ENCODE results near the gene ITGAD.

The ITGAD gene

GRCh38 chr16:31458844-31459686 lies 65.9 kb downstream of the ITGAD start, which contains the start of gene ARMC5:
Gene ARMC5 (plus strand): TSS chr16:31459501. CDS start chr16:31459525, 24 bp downstream.
- DNase-seq (ENCODE audit: low read depth in 2 of 2) = peak; percentile 88 to 96

DNA sequence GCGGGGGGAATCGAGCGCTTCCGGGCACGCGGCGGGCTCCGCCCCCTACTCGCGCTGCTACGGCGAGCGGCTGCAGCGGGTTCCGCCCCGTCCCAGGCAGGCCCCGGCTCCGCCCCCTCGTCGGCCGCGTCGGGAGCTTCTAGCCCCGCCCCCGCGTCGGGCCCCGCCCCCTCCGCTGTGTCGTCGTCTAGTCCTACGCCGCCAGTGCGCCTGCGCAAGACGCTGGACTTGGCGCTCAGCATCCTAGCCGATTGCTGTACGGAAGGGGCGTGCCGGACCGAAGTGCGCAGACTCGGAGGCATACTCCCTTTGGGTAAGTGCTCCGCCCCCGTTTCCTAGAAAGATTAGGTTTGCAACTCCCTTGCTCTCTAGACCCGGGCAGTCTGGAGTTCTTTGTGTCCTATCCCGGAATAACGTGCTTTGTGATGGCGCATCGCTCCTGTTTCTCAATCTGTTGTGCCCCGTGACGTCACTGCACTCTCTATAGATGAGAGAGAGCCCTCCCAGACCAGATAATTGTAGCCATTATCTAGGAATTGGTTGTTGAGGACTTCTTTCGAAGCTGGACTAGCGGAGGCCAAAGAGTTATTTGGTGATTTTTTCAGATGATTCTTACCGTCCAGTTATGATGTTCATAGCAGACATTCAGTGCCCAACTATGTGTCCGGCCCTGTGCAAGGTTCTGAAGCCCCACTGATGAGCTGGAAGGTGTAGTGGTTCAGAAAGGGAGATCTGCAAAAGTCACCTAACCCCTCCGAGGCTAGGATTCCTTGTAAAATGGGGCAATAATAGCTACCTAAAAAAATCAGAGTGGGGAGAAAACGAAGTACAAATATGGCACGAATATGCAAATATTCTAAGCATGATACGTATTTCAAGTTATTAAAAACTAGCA lies 66.8 kb downstream of the ITGAD start:
- peak; percentile 100 for DNase-seq (ENCODE audit: low read depth in 2 of 2)

- no peak for DNase-seq (ENCODE audit: low read depth in 2 of 2)
These were observed 67.5 kb downstream of the ITGAD start for GRCh38 chr16:31460582-31461002.

DNA sequence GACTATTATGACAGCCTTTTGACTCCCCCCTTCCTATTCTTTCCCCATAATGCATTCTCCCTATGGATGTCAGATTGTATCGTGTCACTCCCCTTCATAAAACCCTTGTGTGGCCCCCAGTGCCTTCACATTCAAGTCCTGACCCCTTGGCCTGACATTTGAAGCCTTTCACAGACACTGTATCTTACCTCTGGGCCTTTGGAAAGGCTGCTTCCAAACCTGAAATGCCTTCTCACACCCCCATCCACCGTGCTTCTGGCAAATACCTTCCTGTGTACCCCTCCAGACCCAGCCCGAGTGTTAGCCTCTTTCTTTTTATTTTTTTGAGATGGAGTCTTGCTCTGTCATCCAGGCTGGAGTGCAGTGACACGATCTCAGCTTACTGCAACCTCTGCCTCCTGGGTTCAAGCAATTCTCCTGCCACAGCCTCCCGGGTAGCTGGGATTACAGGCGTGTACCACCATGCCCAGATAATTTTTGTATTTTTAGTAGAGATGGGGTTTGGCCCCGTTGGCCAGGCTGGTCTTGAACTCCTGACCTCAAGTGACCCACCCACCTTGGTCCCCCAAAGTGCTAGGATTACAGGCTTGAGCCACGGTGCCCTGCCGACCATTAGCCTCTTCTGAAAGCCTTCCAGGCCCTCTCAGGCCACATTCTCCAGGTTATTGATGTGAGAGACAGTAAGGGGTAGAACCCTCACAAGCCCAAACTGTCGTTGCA lies 68.2 kb downstream of the ITGAD start:
- no peak for DNase-seq (ENCODE audit: low read depth in 2 of 2)

- DNase-seq (ENCODE audit: low read depth in 2 of 2) = no peak
These were observed 69.0 kb downstream of the ITGAD start for GRCh38 chr16:31461921-31462804.

DNA sequence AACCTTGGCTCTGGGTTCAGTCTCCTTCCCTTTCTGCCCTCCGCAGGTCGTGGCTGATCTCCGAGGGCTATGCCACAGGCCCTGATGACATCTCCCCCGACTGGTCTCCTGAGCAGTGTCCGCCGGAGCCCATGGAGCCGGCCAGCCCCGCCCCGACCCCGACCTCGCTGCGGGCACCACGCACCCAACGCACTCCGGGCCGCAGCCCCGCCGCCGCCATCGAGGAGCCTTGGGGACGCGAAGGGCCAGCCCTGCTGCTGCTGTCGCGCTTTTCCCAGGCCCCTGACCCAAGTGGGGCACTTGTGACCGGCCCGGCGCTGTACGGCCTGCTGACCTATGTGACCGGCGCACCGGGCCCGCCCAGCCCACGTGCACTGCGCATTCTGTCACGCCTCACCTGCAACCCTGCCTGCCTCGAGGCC lies 71.2 kb downstream of the ITGAD start:
- DNase-seq (ENCODE audit: low read depth in 2 of 2) = no peak

- no peak for DNase-seq (ENCODE audit: low read depth in 2 of 2)
These were observed 71.7 kb downstream of the ITGAD start for GRCh38 chr16:31464781-31465260.

DNA sequence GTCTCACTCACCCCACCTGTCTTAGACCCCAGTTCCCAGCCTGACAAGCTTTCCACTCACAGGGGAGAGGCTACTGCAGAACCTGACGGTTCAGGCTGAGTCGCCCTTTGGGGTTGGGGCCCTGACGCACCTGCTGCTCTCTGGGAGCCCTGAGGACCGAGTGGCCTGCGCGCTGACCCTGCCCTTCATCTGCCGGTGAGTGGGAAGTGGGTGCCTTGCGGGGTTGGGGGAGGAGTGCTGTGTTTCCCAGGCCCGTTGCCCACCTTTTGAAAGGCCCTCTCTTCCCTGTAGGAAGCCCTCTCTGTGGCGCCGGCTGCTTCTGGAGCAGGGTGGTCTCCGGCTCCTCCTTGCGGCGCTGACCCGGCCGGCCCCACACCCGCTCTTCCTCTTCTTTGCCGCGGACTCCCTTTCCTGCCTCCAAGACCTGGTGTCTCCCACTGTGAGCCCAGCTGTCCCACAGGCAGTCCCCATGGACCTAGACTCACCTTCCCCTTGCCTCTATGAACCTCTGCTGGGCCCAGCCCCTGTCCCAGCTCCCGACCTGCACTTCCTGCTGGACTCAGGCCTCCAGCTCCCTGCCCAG lies 72.7 kb downstream of the ITGAD start:
- DNase-seq (ENCODE audit: low read depth in 2 of 2) = no peak

GRCh38 chr16:31466381-31466841 lies 73.3 kb downstream of the ITGAD start:
- DNase-seq (ENCODE audit: low read depth in 2 of 2) = no peak

- DNase-seq (ENCODE audit: low read depth in 2 of 2) = no peak
These were observed 74.1 kb downstream of the ITGAD start for GRCh38 chr16:31467151-31467773.

DNA sequence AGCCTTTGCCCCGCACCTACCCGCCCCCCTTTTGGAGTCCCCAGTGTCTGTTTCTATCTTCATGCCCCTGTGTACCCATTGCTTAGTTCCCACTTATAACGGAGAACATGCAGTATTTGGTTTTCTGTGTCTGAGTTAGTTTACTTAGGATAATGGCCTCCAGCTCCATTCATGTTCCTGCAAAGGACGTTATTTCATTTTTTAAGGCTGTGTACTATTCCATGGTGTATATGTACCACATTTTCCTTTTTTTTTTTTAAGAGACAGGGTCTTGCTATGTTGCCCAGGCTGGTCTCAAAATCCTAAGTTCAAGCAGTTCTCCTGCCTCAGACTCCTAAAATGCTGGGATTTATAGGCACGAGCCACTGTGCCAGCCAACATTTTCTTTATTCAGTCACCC lies 74.7 kb downstream of the ITGAD start:
- no peak for DNase-seq (ENCODE audit: low read depth in 2 of 2)

DNA sequence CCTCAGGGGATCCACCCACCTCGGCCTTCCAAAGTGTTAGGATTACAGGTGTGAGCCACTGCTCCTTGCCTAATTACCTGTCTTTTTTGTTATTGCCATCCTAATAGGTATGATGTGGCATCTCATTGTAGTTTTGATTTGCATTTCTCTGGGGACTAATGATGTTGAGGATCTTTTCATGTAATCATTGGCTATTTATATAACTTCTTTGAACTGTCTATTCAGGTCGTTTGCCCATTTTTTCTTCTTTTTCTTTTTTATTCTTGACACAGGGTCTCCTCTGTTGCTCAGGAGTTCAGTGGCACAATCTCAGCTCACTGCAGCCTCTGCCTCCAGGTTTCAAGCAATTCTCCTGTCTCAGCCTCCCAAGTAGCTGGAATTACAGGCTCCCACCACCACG lies 77.5 kb downstream of the ITGAD start:
- DNase-seq (ENCODE audit: low read depth in 2 of 2) = no peak

DNA sequence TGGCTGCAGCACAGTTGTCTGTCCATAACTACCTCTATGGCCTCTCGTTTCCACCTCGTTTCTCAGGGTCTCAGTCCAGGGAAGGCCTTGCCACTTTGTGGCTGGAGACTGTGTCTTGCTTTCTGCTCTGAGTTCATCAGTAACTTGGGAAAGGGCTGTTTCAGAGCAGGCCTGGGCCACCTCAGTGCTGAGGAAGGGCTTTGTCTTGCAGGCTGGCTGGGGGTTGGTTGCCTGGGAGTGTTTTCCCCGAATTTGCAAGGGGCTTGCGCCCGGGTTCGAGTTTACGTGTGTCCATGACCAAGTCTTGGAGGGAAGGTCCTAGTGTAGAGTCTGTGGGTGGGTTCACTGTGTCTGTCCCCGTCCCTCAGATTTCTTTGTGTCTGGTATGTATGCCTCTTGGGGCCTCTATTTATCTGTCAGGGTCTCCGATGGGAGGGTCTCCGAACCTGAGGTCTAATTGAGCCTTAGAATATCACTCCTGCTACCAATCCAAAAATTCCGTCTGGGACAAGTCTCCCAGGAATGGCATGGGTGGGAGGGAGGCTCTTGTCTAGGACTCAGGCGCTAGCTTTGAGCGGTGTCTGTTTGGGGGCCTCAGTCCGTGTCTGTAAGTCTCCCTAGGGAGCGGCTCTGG lies 78.2 kb downstream of the ITGAD start:
- DNase-seq (ENCODE audit: low read depth in 2 of 2) = no peak

- DNase-seq (ENCODE audit: low read depth in 2 of 2) = no peak
These were observed 79.0 kb downstream of the ITGAD start, which contains the start of gene TGFB1I1 for GRCh38 chr16:31471875-31472708. Gene TGFB1I1 (plus strand): TSS chr16:31472152. CDS start chr16:31472189, 37 bp downstream.

- DNase-seq (ENCODE audit: low read depth in 2 of 2) = peak in 1 of 2 donors; percentile 55
These were observed 79.6 kb downstream of the ITGAD start for GRCh38 chr16:31472709-31473203.

GRCh38 chr16:31473264-31473984 lies 80.3 kb downstream of the ITGAD start:
- DNase-seq (ENCODE audit: low read depth in 2 of 2) = no peak

DNA sequence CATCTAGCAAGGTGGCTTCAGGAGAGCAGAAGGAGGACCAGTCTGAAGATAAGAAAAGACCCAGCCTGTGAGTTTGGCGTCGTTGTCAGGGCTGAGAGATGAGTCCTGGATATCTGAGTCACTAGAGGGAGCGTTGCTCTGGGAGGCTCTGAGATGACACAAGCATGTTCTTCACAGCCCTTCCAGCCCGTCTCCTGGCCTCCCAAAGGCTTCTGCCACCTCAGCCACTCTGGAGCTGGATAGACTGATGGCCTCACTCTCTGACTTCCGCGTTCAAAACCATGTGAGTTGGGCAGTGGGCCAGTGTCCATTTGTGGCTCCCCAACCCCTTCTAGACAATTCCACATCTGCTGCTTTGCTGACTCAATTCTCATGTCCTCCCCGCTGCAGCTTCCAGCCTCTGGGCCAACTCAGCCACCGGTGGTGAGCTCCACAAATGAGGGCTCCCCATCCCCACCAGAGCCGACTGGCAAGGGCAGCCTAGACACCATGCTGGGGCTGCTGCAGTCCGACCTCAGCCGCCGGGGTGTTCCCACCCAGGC lies 81.1 kb downstream of the ITGAD start:
- no peak for DNase-seq (ENCODE audit: low read depth in 2 of 2)
